ENCODE results near the gene HS6ST1. TPM values are rescaled to one million over a fixed set of nuclear protein-coding genes. Genes with fewer than 3 reads are reported as not detected.

The HS6ST1 gene
- total RNA-seq, 2 donors from 2014 or later = 12.5 to 12.9 TPM

GRCh38 chr2:128279786-128280157, 38.9 kb downstream of the HS6ST1 start:
- H3K4me3 Mint-ChIP-seq = no peak overlapping the region
- H3K27me3 Mint-ChIP-seq = no peaks in the 10 kb centered on the region
- DNase-seq (no peak), ATAC-seq (no peak)
- peaks cover 13% of the 10 kb centered on the region for H3K4me1 Mint-ChIP-seq
- no peaks in the 10 kb centered on the region for H3K36me3 Mint-ChIP-seq (ENCODE audit: low read depth)
- H3K9me3 ChIP-seq (ENCODE audit: control insufficient read depth, low read length, poor library complexity, severe bottlenecking) = no peaks in the 10 kb centered on the region
- no peak overlapping the region for H3K27ac Mint-ChIP-seq

GRCh38 chr2:128279009-128279408, 39.7 kb downstream of the HS6ST1 start:
- H3K36me3 Mint-ChIP-seq (ENCODE audit: low read depth) = no peaks in the 10 kb centered on the region
- no peak for DNase-seq
- H3K4me1 Mint-ChIP-seq = peaks cover 13% of the 10 kb centered on the region
- no peak for ATAC-seq
- H3K27ac Mint-ChIP-seq = peak overlapping the region; percentile 2
- H3K4me3 Mint-ChIP-seq = no peak overlapping the region
- no peaks in the 10 kb centered on the region for H3K9me3 ChIP-seq (ENCODE audit: control insufficient read depth, low read length, poor library complexity, severe bottlenecking)
- no peaks in the 10 kb centered on the region for H3K27me3 Mint-ChIP-seq

- Mint-ChIP-seq H3K27me3 (no peaks in the 10 kb centered on the region), H3K4me3 (no peak overlapping the region), H3K27ac (peak overlapping the region; percentile 2), H3K36me3 (ENCODE audit: low read depth) (no peaks in the 10 kb centered on the region), H3K4me1 (peaks cover 12% of the 10 kb centered on the region)
- H3K9me3 ChIP-seq (ENCODE audit: control insufficient read depth, low read length, poor library complexity, severe bottlenecking) = no peaks in the 10 kb centered on the region
- DNase-seq = peak in 1 of 3 donors; percentile 2
- ATAC-seq = no peak
Measured at GRCh38 chr2:128277961-128278681, 40.5 kb downstream of the HS6ST1 start.

GRCh38 chr2:128276878-128277675, 41.6 kb downstream of the HS6ST1 start:
- no peaks in the 10 kb centered on the region for H3K36me3 Mint-ChIP-seq (ENCODE audit: low read depth)
- DNase-seq (peak in 1 of 3 donors; percentile 6), ATAC-seq (no peak)
- no peak overlapping the region for H3K4me3 Mint-ChIP-seq
- no peaks in the 10 kb centered on the region for H3K9me3 ChIP-seq (ENCODE audit: control insufficient read depth, low read length, poor library complexity, severe bottlenecking)
- H3K4me1 Mint-ChIP-seq = peaks cover 12% of the 10 kb centered on the region
- no peak overlapping the region for H3K27ac Mint-ChIP-seq
- no peaks in the 10 kb centered on the region for H3K27me3 Mint-ChIP-seq

- Mint-ChIP-seq H3K36me3 (ENCODE audit: low read depth) (no peaks in the 10 kb centered on the region), H3K27me3 (no peaks in the 10 kb centered on the region), H3K4me3 (no peak overlapping the region), H3K27ac (no peak overlapping the region), H3K4me1 (peaks cover 4% of the 10 kb centered on the region)
- H3K9me3 ChIP-seq (ENCODE audit: control insufficient read depth, low read length, poor library complexity, severe bottlenecking) = no peaks in the 10 kb centered on the region
- DNase-seq (peak in 1 of 3 donors; percentile 2), ATAC-seq (no peak)
Measured at GRCh38 chr2:128275498-128276045, 43.1 kb downstream of the HS6ST1 start.

GRCh38 chr2:128274218-128274617, 44.5 kb downstream of the HS6ST1 start:
- H3K27me3 Mint-ChIP-seq = no peaks in the 10 kb centered on the region
- H3K27ac Mint-ChIP-seq = no peak overlapping the region
- H3K9me3 ChIP-seq (ENCODE audit: control insufficient read depth, low read length, poor library complexity, severe bottlenecking) = no peaks in the 10 kb centered on the region
- no peak for DNase-seq
- peaks cover 4% of the 10 kb centered on the region for H3K4me1 Mint-ChIP-seq
- no peak overlapping the region for H3K4me3 Mint-ChIP-seq
- H3K36me3 Mint-ChIP-seq (ENCODE audit: low read depth) = no peaks in the 10 kb centered on the region
- ATAC-seq = no peak

- Mint-ChIP-seq H3K4me3 (no peak overlapping the region), H3K4me1 (peaks cover 4% of the 10 kb centered on the region), H3K27ac (no peak overlapping the region), H3K36me3 (ENCODE audit: low read depth) (no peaks in the 10 kb centered on the region), H3K27me3 (no peaks in the 10 kb centered on the region)
- ATAC-seq (no peak), DNase-seq (peak in 1 of 3 donors; percentile 1)
- H3K9me3 ChIP-seq (ENCODE audit: control insufficient read depth, low read length, poor library complexity, severe bottlenecking) = no peaks in the 10 kb centered on the region
Measured at GRCh38 chr2:128273469-128274081, 45.1 kb downstream of the HS6ST1 start.

GRCh38 chr2:128272601-128273468, 45.8 kb downstream of the HS6ST1 start:
- H3K27ac Mint-ChIP-seq = no peak overlapping the region
- H3K4me3 Mint-ChIP-seq = no peak overlapping the region
- no peaks in the 10 kb centered on the region for H3K36me3 Mint-ChIP-seq (ENCODE audit: low read depth)
- no peaks in the 10 kb centered on the region for H3K9me3 ChIP-seq (ENCODE audit: control insufficient read depth, low read length, poor library complexity, severe bottlenecking)
- H3K4me1 Mint-ChIP-seq = peaks cover 2% of the 10 kb centered on the region
- no peak for ATAC-seq
- no peaks in the 10 kb centered on the region for H3K27me3 Mint-ChIP-seq
- peak in 1 of 3 donors; percentile 5 for DNase-seq

- no peaks in the 10 kb centered on the region for H3K9me3 ChIP-seq (ENCODE audit: control insufficient read depth, low read length, poor library complexity, severe bottlenecking)
- Mint-ChIP-seq H3K27ac (no peak overlapping the region), H3K4me1 (peaks cover 2% of the 10 kb centered on the region), H3K36me3 (ENCODE audit: low read depth) (no peaks in the 10 kb centered on the region), H3K4me3 (no peak overlapping the region), H3K27me3 (no peaks in the 10 kb centered on the region)
- DNase-seq (peak in 1 of 3 donors; percentile 4), ATAC-seq (no peak)
Measured at GRCh38 chr2:128271911-128272600, 46.6 kb downstream of the HS6ST1 start.

- Mint-ChIP-seq H3K27me3 (no peaks in the 10 kb centered on the region), H3K4me1 (peaks cover 2% of the 10 kb centered on the region), H3K27ac (no peak overlapping the region), H3K36me3 (ENCODE audit: low read depth) (no peaks in the 10 kb centered on the region), H3K4me3 (no peak overlapping the region)
- no peaks in the 10 kb centered on the region for H3K9me3 ChIP-seq (ENCODE audit: control insufficient read depth, low read length, poor library complexity, severe bottlenecking)
- peak in 1 of 3 donors; percentile 7 for DNase-seq
- ATAC-seq = no peak
Measured at GRCh38 chr2:128271597-128271910, 47.1 kb downstream of the HS6ST1 start.

GRCh38 chr2:128270672-128271596, 47.7 kb downstream of the HS6ST1 start:
- Mint-ChIP-seq H3K27me3 (no peaks in the 10 kb centered on the region), H3K4me1 (peaks cover 2% of the 10 kb centered on the region), H3K4me3 (no peak overlapping the region), H3K27ac (no peak overlapping the region), H3K36me3 (ENCODE audit: low read depth) (no peaks in the 10 kb centered on the region)
- DNase-seq (peak in 1 of 3 donors; percentile 5), ATAC-seq (no peak)
- no peaks in the 10 kb centered on the region for H3K9me3 ChIP-seq (ENCODE audit: control insufficient read depth, low read length, poor library complexity, severe bottlenecking)
